Stimulated activated CD4-positive, alpha-beta T cell treated with anti-CD3 and anti-CD28 coated beads, Interleukin-1b, Interleukin-23, amount 100 ng/mL, for 24 hours (primary cell): ENCODE data around the gene HIVEP3.

Source experiments
- DNase-seq, 4 experiments: peaks; one replicate each; pipeline ENCODE4 v3.0.0-alpha.2; 2020; ENCODE audit warnings: low read depth in 4 of 4, low spot score in 1 of 4

HIVEP3 gene

GRCh38 chr1:41492341-41492848, 426.3 kb downstream of the HIVEP3 start:
- DNase-seq = peak in 3 of 4 experiments; percentile 21 to 41 (median 33)

DNA sequence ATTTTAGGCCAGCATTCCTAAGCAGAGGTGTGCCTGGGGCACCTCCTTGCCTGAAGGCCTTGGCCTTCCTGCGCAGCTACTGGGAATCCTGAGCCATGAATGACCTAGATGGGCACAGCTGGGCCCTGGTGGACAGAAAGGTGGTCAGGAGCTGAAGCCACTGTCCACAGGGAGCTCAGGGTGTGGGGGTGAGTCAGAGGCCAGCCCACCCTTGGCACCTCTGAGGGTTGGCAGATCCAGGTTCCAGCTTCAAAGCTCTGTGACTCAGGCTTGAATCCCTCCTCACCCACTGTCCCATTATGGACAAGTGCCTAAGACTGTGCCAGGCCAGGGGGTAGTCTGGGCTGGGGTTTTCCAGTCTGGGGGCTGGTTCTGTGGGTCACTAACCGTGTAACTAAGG, 427.8 kb downstream of the HIVEP3 start:
- DNase-seq = no peak

DNA sequence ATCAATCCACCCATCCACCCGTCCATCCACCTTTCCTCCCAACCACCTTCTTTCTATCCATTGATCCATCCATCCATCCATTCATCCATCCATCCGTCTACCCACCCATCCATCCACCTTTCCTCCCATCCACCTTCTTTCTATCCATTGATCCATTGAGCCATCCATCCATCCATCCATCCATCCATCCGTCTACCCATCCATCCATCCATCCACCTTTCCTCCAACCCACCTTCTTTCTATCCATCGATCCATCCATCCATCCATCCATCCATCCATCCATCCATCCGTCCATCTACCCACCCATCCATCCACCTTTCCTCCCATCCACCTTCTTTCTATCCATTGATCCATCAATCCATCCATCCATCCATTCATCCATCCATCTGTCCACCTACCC, 429.2 kb downstream of the HIVEP3 start:
- no peak for DNase-seq

DNA sequence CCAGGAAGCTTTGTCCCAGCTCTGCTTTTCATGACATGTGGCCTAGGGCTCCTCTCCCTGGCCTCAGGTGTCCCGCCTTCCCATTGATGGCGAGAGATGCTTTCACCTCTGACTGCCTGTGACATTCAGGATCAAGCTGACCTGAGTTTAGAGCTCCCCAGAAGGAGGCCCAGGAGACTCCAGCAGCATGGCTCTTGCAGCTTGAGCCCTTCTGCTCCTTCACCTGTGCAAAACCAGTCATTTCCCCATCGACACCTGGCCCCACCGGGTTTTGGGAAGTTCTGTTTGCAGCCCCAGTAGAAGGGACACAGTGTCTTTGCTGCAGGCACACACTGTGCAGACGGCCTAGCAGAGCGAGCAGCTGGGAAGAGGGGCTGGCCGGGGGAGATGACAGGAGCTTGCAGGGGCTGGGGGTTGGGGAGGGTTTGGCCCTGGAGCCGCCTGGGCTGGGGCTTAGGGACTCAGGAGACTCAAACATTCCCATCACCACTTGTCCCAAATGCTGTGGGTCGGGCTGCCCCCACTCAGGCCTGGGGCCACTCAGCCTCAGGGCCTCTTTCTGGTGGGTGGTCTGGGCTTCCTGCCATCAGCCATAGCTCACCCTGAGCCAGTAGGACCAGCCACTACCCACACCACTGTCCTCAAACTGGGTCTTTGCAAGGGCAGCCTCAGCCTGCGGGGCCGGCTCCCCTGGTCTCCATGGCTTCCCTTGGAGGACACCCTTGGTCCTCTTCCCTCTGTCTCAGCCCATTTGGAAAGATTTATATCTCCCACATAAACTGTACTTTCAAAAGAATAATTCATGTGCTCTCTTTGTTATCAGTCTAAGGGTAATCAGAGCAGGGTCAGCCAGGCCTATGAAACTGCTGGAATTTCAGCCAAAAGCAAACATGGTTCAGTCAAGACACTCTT, 430.4 kb downstream of the HIVEP3 start:
- no peak for DNase-seq

GRCh38 chr1:41487126-41488039, 431.3 kb downstream of the HIVEP3 start:
- DNase-seq = no peak

DNA sequence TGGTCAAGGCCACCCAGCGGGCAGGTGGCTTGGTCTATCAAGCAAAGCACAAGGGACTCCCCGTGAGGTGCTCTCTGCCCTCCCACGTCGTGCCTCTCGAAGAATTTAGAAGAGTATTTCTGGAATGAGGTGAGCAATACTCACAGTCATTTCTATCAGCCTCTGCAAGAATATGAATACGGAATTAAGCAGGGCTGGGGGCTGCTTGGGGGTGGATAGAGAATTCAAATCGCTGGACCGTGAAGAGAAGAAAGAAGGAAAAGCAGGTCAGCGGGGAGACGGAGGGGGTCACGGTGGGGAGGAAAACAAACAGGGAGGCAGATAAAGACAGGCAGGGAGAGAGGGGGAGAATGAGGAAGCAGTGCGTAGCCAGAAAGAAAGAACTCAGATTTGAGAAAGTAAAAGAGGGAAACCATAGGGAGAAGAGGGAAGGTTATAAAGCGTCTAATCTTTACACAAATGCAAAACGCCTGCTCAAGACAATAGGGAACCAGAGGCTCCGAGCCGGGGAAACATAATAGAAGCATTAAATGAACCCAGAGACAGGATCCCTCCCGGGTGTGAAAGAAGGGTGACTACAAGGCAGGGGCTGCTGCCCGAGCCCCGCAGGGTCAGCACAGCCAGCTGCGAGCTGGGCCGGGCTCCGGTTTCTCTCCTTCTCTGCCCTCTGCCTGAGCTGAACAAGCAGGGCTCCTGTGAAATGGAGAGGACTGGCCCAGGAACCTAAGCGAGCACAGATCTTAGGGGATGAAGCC, 432.2 kb downstream of the HIVEP3 start:
- no peak for DNase-seq

- DNase-seq = no peak
Observed at GRCh38 chr1:41486053-41486370, 432.7 kb downstream of the HIVEP3 start.

DNA sequence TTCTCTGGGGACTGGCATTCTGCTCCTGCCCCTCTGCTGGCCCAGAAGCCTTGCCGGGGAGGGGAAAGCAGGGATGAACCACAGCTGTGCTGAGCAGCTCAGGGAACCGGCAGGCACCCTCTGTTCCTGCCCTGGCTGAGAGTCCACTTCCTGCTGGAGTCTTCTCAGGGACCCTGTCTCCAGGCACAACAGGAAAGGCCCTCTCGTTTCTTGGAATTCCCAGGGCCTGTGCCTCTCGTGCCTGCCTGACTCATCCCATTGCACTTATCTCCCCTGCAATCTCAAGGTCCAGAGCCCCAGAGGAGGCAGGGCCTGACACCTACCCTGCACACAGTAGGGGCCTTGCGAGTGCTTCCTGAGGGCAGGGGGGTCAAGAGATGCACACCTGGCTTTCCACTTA, 433.1 kb downstream of the HIVEP3 start:
- no peak for DNase-seq

GRCh38 chr1:41484402-41485241, 434.1 kb downstream of the HIVEP3 start, which contains the start of gene EDN2:
TSS of gene EDN2 (minus strand) at chr1:41484683. CDS start at chr1:41484601, 82 bp downstream.
- DNase-seq = no peak

GRCh38 chr1:41483960-41484401, 434.7 kb downstream of the HIVEP3 start:
- no peak for DNase-seq

GRCh38 chr1:41483001-41483850, 435.5 kb downstream of the HIVEP3 start:
- DNase-seq = no peak

DNA sequence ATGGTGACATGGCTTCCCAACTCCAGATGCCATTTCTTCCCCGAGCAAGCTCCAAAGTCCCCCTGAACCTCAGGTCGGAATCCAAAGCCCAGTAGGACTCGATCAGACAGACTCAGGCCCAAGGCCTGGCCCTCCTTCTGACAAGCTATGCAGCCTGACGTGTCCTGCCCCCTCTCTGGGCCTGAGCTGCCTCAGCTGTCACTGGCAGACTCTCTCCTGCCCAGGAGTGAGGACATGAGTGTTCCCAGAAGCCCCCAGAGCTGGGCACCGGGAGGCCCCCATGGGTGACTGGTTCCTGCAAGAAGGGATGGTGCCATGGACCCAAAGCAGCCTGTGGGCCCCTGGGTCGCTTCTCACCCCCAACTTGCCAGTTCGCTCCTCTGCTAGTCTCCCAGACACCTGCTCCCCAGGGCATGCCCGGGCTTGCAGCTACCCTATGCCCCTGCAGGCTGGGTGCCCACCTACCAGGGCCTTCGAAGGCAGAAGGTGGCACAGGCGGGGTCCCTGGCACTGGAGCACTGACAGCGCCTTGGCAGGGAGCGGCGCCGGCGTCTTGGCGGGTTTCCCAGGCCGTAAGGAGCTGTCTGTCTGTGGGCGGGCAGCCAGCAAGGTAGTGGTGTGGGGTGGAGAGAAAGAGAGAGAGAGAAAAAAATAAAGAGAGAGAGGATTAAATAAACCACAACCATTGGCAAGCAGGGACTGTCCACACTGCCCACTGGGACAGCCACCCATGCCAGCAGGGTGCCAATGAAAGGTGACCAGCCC, 436.5 kb downstream of the HIVEP3 start:
- no peak for DNase-seq

GRCh38 chr1:41481109-41481775, 437.5 kb downstream of the HIVEP3 start:
- DNase-seq = no peak

- no peak for DNase-seq
Observed at GRCh38 chr1:41480204-41481108, 438.3 kb downstream of the HIVEP3 start.

DNA sequence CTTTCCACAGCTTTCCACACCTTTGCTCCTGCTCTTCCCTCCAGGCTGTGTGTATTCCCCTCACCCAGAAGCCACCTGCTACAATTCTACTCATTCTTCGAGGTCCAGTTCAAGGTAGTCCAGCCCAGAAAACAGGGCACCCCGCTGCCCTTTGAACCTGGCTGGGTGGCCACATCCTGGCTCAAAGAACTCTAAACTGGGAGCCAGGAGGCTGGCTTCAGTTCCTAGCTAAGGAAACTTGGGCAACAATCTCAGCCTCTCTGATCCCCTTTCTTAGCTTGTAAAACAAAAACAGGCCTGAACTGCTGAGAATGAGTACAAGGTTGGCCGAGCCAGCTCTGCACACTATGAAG, 438.9 kb downstream of the HIVEP3 start:
- no peak for DNase-seq

DNA sequence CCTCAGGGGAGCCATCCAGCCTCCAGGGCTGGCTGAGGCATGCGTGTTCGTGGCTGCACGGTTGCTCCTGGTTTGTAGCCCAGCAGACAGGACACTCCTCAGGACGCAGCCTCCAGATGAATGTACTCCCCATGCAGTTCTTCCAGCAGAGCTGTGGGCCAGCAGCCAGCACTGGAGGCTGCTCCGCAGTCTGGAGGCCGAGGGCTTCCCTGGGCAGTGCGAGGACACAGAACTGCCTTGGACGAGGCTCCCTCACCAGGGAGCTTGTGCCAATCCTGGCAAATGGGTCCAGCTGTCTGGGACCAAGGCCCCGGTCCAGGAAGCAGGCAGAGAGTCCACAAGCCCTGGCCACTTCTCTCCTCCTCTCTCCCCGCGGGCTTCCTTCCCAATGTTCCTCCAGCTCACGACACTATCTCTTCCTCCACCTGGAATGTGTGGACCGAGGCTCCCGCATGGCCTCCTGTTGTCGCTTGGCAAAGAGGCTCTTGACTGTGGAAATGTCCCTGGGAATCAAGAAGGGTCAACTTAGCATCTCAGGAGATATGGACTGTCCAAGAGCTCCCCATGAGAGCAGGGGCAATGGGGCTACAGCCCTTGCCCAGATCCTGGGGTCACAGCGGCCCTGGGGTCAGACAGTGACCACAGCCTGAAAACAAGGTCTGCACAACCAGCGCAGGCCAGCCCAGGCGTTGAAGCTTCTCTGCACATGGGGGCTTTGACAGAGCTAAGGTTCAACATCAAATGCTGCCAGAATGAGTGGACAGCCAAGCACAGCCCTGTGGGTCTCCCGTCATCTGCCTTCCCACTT, 439.5 kb downstream of the HIVEP3 start:
- no peak for DNase-seq
